Measurements from ENCODE around the gene MAN1A1. TPM values are rescaled to one million over a fixed set of nuclear protein-coding genes. Genes with fewer than 3 reads are reported as not detected.

Gene MAN1A1
- total and polyA plus RNA-seq, 7 donors = 10.2 to 143 (median 81.9) TPM

- intact Hi-C loops (cut with DNase I) = loop anchor here (10.0 kb wide), 2 partner anchors 396 to 926 kb away; no protein-coding TSS in a partner anchor
- TF ChIP-seq EP300 (IDR thresholded peaks at IDR 0.05) (no peak), POLR2A (IDR thresholded peaks at IDR 0.05) (no peak), CTCF (IDR thresholded peaks at IDR 0.05) (no peak), POLR2AphosphoS5 (IDR thresholded peaks at IDR 0.05) (no peak)
Observed at GRCh38 chr6:119148825-119149525, 200.6 kb downstream of the MAN1A1 start.

GRCh38 chr6:119148098-119148824 lies 201.3 kb downstream of the MAN1A1 start:
- intact Hi-C loops (cut with DNase I) = loop anchor here (10.0 kb wide), 2 partner anchors 397 to 927 kb away; no protein-coding TSS in a partner anchor
- Histone ChIP-seq H3K4me1 (peaks cover 0 to 25% (median 20%) of the 10 kb centered on the region in 4 donors), H3K4me3 (no peak overlapping the region), H3K27ac (peak overlapping the region in 2 of 4 donors; percentile 63 to 73), H3K9me3 (no peaks in the 10 kb centered on the region), H3K36me3 (no peaks in the 10 kb centered on the region), H3K27me3 (no peaks in the 10 kb centered on the region)
- no peak for DNase-seq
- TF ChIP-seq CTCF (IDR thresholded peaks at IDR 0.05) (peak in 3 of 4 experiments; percentile 17 to 31 (median 23)), POLR2AphosphoS5 (IDR thresholded peaks at IDR 0.05) (peak in 2 of 4 donors; percentile 32 to 61), EP300 (IDR thresholded peaks at IDR 0.05) (no peak), POLR2A (IDR thresholded peaks at IDR 0.05) (no peak)
- WGBS, 2 donors = 55 to 72% methylated on average over 5 of the region's 5 CpGs

More at GRCh38 chr6:119148825-119149525, 200.6 kb downstream of the MAN1A1 start:
- Histone ChIP-seq H3K4me1 (peaks cover 0 to 25% (median 20%) of the 10 kb centered on the region in 4 donors), H3K27ac (no peak overlapping the region), H3K4me3 (no peak overlapping the region), H3K36me3 (no peaks in the 10 kb centered on the region), H3K27me3 (no peaks in the 10 kb centered on the region), H3K9me3 (no peaks in the 10 kb centered on the region)
- 82 to 87% methylated on average over 9 of the region's 9 CpGs for WGBS, 2 donors
- no peak for DNase-seq

- WGBS, 2 donors = 53 to 56% methylated on average over 6 of the region's 6 CpGs
- no peaks in the 10 kb centered on the region for H3K27me3 ChIP-seq
- TF ChIP-seq CTCF (IDR thresholded peaks at IDR 0.05) (no peak), EP300 (IDR thresholded peaks at IDR 0.05) (no peak), POLR2A (IDR thresholded peaks at IDR 0.05) (no peak), POLR2AphosphoS5 (IDR thresholded peaks at IDR 0.05) (peak; percentile 15 to 84 (median 72))
- peaks cover 0 to 25% (median 20%) of the 10 kb centered on the region in 4 donors for H3K4me1 ChIP-seq
- H3K27ac ChIP-seq = peak overlapping the region; percentile 36 to 73 (median 62)
- intact Hi-C loops (cut with DNase I) = loop anchor here (10.0 kb wide), 2 partner anchors 397 to 927 kb away; no protein-coding TSS in a partner anchor
- DNase-seq = peak; percentile 74
- no peaks in the 10 kb centered on the region for H3K36me3 ChIP-seq
- H3K4me3 ChIP-seq = no peak overlapping the region
- H3K9me3 ChIP-seq = no peaks in the 10 kb centered on the region
Observed at GRCh38 chr6:119147101-119148053, 202.2 kb downstream of the MAN1A1 start.

GRCh38 chr6:119145111-119145510 lies 204.4 kb downstream of the MAN1A1 start:
- no peaks in the 10 kb centered on the region for H3K36me3 ChIP-seq
- no peak for DNase-seq
- H3K27me3 ChIP-seq = no peaks in the 10 kb centered on the region
- no peak overlapping the region for H3K27ac ChIP-seq
- peaks cover 0 to 25% (median 20%) of the 10 kb centered on the region in 4 donors for H3K4me1 ChIP-seq
- no peak overlapping the region for H3K4me3 ChIP-seq
- H3K9me3 ChIP-seq = no peaks in the 10 kb centered on the region
- TF ChIP-seq EP300 (IDR thresholded peaks at IDR 0.05) (no peak), POLR2AphosphoS5 (IDR thresholded peaks at IDR 0.05) (no peak)
- intact Hi-C loops (cut with DNase I) = loop anchor here (10.0 kb wide), 2 partner anchors 400 to 930 kb away; no protein-coding TSS in a partner anchor
- 48 to 50% methylated on average over 2 of the region's 2 CpGs for WGBS, 2 donors

Measured in sigmoid colon (tissue), 7 donors.